HG03432 (cell line): ENCODE results near the gene RAB11FIP5.
A peak's percentile ranks its signal among the peaks of the same experiment; 100 is the strongest.
"Not testable (repeated sequence)": the region's sequence is repeated elsewhere in the genome, so short reads cannot be mapped to it uniquely, and the experiment has no call there.

Experiments
- ATAC-seq: cut with Tn5 transposase; IDR thresholded peaks from one replicate; pipeline ENCODE4 v1.9.1; 2021; ENCODE audit warnings: mild to moderate bottlenecking, moderate library complexity; ENCODE audit not compliant: unreplicated experiment

The RAB11FIP5 gene

GRCh38 chr2:73112913-73113854 is at the start of gene RAB11FIP5:
Gene RAB11FIP5, minus strand, starts transcription at chr2:73112948. Its CDS starts 171 bp downstream, at chr2:73112777.
- peak; percentile 87 for ATAC-seq

DNA sequence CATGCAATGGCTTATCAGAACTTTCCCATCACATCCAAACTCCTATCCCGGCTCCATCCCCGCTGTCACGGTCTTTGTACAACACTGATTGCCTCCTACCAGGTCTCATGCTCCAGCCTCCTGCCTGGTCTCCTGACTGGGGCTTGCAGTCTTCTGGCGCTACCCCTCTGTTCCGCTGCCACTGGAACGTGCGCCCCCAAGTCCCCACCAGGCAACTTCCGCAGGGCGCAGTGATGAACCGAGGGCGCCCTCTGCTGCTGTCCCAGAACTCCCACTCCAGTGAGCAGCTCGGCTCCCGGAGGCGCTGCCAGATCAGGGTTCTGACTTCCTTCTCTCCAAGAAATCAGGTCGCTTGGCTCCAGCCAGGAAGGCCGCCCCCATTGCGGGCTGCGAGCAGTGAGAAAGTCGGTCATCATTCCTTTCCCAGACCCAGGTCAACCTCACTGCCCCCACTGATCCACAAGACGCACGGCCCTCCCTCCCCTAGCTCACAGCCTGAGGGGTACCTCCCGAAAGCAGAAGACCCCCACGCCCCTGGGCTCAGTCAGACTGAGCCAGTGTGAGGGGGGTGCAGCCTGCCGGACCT is 43.9 kb upstream of the RAB11FIP5 start:
- ATAC-seq = no peak

DNA sequence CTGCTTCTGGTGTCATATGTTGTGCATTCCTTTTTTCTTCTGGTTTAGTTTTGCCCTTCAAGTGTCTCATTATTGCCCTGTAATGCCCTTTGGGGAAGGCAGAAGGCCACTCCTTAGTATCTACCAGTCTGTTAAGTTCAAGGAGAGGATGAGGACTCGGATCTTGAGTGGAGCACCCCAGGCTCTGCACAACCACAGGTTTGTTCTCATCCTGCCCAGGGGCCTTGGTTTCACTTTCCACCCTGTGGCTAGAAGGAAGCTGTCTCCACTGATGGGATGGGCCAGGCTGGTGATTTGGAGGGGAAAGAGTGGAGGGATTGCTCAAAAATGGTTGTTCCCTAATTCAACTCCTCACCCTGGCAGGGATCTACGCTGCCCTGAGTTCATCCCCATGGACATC is 30.2 kb upstream of the RAB11FIP5 start:
- no peak for ATAC-seq

DNA sequence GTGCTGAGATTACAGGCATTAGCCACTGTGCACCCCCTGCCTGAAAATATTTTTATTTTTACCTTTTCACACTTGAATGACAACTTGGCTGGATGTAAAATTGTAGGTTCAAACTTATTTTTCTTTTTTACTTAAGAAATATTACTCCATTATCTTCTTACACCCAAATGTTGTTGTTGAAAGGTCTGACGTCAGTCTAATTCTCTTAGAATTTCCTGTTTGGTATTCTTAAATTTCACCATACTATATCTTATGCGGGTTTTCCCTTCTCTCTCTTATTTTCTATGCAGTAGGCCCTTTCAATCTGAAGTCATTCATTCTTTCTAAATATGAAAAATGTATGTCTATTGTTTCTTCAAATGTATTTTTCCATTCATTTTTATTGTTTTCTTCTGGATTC is 29.1 kb upstream of the RAB11FIP5 start:
- ATAC-seq = no peak

DNA sequence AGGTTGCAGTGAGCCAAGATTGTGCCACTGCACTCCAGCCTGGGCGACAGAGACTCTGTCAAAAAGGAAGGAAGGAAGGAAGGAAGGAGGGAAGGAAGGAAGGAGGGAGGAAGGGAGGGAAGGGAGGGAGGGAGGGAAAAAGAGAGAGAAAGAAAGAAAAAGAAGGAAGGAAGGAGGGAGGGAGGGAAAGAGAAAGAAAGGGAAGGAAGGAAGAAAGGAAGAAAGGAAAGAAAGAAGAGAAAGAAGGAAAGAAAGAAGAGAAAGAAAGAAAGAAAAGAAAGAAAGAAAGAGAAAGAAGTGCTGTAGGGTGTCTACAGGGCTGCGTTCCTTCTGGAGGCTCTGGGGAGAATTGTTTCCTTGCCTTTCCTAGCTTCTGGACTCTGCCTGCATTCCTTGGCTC is 22.5 kb upstream of the RAB11FIP5 start:
- ATAC-seq = no peak

DNA sequence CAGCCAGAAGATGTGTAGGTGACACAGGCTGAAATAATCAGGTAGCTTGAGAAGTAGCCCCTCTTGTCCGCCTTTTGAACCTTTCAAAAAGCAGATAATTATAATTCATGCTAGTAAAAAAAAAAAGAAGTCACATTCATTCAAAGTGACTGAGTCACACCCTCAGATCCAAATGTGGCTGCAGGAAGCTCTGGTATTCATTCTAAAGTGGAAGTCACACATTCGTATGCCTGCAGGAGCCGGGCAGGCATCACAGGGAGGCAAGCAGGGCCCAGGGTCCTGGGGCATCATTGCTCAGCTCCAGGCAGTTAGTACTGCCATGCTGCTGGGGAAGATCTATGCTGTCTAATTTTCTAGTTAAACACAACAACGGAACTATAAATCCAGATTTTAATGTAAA is 21.7 kb upstream of the RAB11FIP5 start:
- no peak for ATAC-seq

DNA sequence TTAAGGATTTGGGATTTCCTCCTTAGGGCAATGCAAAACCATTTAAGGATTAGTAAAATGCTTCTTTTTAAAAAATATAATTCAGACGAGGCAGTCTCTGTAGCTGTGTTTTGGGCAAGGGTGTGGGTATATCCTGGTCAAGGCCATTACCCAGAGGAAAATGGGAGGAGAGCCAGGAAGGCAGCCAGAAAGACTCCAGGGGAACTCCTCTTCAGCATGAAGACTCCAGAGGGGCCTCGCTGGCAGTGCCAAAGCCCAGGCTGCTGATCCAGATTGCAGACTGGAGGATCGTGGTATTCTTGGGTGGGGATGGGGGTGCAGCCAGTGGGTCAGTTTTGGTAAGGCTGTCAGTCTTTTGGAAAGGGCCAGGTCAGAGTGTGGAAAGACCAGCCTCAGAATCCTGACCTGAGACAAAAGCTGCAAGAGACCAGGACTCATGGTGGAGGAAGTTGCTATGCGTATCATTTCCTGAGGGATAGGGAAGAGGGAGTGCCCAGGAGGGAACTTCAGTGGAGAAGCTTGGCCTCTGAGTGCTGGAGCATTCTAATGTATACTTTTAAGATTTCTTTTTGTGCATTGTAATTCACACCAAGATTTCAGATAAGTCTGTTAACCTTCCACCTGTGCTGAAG is 20.9 kb upstream of the RAB11FIP5 start:
- no peak for ATAC-seq

- no peak for ATAC-seq
These were observed 19.1 kb upstream of the RAB11FIP5 start for GRCh38 chr2:73131807-73132206.

- ATAC-seq = no peak
These were observed 18.0 kb upstream of the RAB11FIP5 start for GRCh38 chr2:73130790-73131189.

DNA sequence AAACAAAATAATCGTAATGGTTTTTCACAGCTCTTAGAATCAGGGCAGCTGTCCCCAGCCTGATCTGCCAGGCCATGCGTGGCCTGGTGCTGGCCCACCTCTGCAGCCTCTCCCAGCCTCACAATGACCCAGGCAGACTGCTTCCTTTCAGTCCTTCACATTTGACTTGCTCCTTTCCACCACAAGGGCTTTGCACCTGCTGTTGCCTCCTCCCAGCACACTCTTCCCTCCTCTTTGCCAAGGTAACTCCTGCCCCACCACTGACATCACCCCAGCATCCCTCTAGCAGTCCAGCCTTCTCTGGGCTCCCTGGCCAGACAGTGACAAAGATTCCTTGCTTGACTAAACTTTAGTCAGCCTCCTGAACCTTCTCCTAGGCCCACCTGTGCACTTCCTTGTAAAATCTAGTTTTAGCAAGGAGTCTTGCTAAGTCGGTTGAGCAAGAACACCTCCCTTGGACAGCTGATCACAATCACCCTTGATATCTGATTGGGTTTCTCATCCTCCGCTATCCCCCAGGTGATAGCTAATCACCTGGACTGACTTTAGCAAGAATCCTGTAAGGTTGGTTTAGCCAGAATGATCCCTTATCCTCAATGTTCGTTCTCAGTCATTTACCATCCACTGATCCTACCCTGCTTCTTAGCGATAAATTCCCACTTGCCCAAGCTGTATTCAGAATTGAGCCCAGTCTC is 16.2 kb upstream of the RAB11FIP5 start:
- no peak for ATAC-seq

- no peak for ATAC-seq
These were observed 9.8 kb upstream of the RAB11FIP5 start for GRCh38 chr2:73122536-73122935.

DNA sequence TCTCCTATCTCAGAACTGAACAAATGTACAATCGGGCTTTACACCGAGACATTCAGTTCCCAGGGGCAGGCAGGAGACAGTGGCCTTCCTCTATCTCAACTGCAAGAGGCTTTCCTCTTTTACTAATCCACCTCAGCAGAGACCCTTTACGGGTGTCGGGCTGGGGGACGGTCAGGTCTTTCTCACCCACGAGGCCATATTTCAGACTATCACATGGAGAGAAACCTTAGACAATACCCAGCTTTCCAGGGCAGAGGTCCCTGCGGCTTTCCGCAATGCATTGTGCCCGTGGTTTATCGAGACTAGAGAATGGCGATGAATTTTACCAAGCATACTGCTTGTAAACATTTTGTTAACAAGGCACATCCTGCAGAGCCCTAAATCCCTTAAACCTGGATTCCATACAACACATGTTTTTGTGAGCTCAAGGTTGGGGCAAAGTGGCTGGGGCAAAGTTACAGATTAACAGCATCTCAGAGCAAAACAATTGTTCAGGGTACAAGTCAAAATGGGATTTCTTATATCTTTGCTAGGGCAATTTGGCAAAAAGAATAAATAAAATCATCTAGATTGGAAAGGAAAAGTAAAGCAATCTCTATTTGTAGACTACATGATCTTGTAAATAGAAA is 7.0 kb upstream of the RAB11FIP5 start:
- not testable (repeated sequence) for ATAC-seq

DNA sequence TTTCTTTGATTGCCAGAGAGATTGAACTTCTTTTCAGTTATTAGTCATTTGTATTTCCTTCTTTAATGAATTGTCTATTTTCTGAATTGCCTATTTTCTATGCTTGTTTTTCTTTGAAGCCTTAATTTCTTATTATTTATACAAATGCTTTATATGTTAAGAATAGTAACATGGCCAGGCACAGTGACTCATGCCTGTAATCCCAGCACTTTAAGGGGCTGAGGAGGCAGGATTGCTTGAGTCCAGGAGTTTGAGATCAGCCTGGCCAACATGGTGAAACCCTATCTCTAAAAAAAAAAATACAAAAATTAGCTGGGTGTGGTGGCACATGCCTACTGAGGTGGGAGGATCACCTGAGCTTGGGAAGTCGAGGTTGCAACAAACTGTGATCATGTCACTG is 4.7 kb upstream of the RAB11FIP5 start:
- no peak for ATAC-seq

DNA sequence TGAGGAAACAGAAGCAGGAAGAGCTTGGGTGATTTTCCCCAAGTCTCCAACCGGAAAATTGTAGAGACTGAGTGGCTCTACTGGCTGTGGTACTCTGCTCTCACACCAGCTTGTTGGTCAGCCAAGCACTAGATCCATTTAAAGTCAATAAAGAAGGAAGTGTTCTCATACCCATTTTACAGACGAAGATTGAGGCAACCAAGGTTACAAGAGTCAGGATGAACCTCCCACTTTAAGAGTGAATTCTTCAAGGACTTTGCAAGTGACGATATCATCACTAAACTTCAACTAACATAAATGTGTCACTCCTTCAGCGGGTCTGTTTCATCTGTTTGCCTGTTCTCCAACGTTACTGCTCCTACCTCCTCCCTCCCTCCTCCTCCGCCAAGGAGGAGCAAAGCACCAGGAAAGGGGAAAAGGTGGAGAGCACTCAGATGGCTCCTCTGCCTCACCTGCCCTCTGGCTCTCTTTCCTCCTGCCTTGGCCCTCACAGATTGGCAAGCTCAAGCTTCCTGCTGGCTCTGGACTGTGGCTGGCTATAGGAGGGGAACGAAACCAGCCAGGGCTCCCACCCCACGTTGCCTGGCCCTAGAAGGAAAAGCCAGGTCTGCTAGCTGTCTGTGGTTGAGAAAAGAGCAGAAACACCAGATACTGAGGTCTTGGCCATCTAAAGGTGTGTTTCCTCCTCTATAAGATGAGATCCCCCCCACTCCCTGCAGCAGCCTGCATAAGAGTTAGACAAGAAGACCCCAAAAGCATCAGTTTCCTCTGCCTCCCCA is 3.6 kb upstream of the RAB11FIP5 start:
- ATAC-seq = no peak

DNA sequence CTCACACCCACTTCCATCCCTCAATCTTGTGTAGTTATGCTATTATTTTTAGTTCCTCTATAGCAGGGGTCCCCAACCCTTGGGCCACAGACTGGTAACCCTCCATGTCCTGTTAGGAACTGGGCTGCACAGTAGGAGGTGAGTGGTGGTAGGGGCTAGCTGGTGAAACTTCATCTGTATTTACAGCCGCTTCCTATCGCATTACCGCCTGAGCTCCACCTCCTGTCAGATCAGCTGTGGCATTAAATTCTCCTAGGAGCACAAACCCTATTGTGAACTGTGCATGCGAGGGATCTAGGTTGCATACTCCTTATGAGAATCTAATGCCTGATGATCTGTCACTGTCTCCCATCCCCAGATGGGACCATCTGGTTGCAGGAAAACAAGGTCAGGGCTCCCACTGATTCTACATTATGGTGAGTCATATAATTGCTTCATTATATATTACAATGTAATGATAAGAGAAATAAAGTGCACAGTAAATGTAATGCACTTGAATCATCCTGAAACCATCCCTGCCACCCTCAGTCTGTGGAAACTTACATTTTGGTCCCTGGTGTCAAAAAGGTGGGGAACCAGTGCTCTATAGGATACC is 1.6 kb upstream of the RAB11FIP5 start:
- ATAC-seq = no peak

DNA sequence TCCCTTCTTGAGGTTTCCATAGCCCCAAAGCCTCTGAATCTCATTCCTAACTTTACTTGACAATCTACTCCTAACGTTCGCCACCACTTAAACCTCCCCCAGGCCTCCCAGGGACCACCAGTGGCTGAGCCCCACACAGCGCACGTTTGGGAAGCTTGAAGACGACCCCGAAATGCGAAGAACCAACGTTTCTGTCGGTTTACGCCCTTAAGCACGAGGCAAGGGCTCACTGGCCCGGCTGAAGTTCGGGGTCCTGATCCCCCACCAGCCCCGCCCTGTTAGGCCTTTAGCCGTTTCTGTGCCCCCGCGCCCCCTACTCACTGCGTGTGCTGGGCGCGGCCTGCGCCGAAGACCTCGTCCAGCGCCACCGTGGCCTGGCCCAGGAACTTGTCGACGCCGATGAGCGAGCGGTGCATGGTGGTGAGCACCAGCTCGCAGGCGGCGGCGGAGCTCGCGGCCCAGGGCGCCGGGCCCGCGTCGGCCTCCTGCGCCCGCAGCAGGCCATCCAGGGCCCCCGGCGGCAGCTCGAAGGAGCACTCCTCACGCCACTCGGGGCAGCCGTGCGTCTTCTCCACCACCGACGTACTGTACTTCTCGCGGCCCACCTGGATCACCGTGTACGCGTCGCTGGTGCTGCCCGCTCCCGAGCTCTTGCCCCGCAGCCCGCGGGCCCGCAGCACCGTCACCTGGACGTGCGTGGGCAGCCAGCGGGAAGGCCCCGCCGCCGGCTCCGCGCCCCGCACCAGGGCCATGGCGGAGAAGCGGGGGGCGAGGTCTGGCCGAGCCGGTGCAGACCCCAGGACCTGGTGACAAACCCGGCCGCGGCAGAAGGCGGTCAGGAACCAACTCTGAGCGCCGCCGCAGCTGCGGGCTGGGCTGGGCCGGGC is 479 bp downstream of the RAB11FIP5 start:
- peak; percentile 27 for ATAC-seq

DNA sequence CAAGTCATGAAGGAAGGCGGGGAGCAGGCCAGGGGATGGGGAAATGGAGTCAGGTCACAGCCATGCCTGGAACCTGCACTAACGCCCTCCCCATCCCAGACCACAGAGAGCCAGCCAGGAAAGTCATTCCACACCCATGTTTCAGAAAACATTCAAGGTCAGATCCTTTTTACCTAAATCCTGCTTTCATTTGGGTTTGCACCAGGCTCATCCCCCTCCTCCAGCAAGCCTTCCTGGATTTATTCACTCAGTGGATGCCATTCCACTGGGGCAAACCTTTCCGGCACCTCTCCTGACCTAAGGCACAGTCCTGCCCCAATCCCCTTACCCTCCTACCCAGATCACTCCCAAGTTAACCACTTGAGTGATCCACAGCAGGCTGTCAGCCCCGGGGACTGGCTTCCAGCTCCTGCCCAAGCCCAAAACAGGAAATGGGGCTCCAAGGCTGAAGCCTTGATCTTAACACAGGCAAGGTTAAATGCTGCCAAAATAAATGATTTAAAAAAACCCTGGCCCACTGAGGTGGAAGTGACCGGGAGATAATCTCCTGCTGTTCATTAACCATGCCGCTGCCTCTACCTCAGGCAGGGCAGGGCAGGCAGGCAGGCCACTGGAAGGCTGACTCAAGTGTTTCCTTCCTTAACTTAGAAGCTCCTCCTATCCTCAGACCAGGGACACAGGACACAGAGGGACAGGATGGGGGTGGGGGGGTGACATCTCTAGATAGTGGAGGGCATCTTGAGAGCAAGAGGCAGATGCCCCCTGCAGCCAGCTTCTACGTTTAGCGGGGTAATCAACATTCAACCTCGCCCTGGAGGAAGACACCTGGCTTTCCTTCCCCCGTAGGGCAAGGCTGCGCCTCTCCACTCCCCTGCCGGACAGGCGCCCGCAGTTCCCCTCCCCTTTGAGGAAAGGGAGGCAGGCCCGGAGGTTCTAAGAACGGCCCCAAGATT is 1.4 kb downstream of the RAB11FIP5 start:
- no peak for ATAC-seq
